ENCODE data around the gene OGT.

The OGT gene

DNA sequence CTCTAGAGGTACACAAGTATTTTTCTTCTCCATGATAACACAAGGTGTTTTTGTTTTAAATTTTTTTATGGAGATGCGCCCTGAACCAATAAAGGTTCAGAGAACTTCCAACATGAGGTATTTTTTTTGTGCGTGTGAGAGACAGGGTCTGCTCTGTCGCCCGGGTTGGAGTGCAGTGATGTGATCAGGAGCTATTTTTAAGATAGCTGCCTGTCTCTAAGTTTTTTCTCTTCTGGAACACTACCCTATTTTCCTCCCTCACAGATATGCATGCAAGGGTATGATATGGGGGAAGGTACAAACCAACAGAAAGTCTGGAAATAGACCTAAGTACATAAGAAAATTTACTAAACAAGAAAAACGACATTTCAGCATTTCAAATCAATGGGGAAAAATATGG is 48.3 kb downstream of the OGT start:
- TF ChIP-seq FOXP2 (optimal IDR thresholded peaks at IDR 0.05; ENCODE audit: borderline replicate concordance, extremely low read depth, extremely low read length, insufficient read depth) (no peak), SIN3A (IDR thresholded peaks at IDR 0.05; ENCODE audit: borderline replicate concordance, insufficient read depth, low read length) (no peak), TAF1 (IDR thresholded peaks at IDR 0.05; ENCODE audit: borderline replicate concordance, insufficient read depth, low read length) (no peak), POLR2AphosphoS5 (IDR thresholded peaks at IDR 0.05; ENCODE audit: low read depth, low read length) (no peak)
- TF ChIP-seq, protein P1, sequence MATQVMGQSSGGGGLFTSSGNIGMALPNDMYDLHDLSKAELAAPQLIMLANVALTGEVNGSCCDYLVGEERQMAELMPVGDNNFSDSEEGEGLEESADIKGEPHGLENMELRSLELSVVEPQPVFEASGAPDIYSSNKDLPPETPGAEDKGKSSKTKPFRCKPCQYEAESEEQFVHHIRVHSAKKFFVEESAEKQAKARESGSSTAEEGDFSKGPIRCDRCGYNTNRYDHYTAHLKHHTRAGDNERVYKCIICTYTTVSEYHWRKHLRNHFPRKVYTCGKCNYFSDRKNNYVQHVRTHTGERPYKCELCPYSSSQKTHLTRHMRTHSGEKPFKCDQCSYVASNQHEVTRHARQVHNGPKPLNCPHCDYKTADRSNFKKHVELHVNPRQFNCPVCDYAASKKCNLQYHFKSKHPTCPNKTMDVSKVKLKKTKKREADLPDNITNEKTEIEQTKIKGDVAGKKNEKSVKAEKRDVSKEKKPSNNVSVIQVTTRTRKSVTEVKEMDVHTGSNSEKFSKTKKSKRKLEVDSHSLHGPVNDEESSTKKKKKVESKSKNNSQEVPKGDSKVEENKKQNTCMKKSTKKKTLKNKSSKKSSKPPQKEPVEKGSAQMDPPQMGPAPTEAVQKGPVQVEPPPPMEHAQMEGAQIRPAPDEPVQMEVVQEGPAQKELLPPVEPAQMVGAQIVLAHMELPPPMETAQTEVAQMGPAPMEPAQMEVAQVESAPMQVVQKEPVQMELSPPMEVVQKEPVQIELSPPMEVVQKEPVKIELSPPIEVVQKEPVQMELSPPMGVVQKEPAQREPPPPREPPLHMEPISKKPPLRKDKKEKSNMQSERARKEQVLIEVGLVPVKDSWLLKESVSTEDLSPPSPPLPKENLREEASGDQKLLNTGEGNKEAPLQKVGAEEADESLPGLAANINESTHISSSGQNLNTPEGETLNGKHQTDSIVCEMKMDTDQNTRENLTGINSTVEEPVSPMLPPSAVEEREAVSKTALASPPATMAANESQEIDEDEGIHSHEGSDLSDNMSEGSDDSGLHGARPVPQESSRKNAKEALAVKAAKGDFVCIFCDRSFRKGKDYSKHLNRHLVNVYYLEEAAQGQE (IDR thresholded peaks at IDR 0.05; ENCODE audit: insufficient read depth in 1 of 2, low read depth in 2 of 2, low read length in 2 of 2), result no peak

DNA sequence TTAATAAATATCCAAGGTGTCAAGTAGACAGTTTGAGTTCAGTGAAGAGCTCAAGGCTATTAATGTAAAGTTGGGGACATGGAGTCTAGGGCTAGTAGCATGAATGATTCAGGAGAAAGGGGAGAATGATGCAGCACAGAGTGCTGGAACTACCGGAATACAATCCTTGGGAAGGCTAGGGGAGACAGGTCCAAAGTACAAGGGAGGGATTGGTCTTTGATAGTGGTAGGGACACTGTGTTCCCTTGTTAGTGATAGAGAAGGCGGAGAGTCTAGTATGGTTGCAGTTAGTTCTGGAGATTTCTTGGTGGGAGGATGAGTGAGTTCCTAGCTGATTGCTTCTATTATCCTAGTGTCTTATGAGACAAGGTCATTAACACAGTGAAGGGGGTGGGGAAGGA is 54.0 kb downstream of the OGT start:
- TF ChIP-seq, protein P1 (IDR thresholded peaks at IDR 0.05; ENCODE audit: insufficient read depth in 1 of 2, low read depth in 2 of 2, low read length in 2 of 2), result no peak
- TF ChIP-seq POLR2AphosphoS5 (IDR thresholded peaks at IDR 0.05; ENCODE audit: low read depth, low read length) (no peak), TAF1 (IDR thresholded peaks at IDR 0.05; ENCODE audit: borderline replicate concordance, insufficient read depth, low read length) (no peak), FOXP2 (optimal IDR thresholded peaks at IDR 0.05; ENCODE audit: borderline replicate concordance, extremely low read depth, extremely low read length, insufficient read depth) (no peak), SIN3A (IDR thresholded peaks at IDR 0.05; ENCODE audit: borderline replicate concordance, insufficient read depth, low read length) (no peak)

DNA sequence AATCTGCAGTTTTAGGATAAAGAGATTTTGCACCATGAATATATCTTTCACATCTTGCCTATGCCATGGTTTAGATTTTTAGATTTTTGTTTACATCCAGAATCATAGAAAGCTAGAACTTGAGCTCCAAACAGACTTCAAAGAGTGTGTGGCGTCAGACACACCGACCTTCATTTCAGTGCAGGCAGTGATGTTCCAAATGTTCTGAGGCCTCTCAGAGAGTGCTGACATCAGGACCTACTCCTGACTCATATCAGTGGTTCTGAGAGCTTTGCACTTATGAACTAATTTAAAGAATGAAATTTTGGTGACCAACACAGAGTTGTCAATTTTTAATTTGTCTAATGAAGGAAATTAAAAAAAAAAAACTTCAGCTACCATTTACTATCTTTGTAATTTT is 67.1 kb downstream of the OGT start:
- TF ChIP-seq FOXP2 (optimal IDR thresholded peaks at IDR 0.05; ENCODE audit: borderline replicate concordance, extremely low read depth, extremely low read length, insufficient read depth), result no peak
- TF ChIP-seq SIN3A (IDR thresholded peaks at IDR 0.05; ENCODE audit: borderline replicate concordance, insufficient read depth, low read length), result no peak
- no peak for TF ChIP-seq TAF1 (IDR thresholded peaks at IDR 0.05; ENCODE audit: borderline replicate concordance, insufficient read depth, low read length)
- TF ChIP-seq POLR2AphosphoS5 (IDR thresholded peaks at IDR 0.05; ENCODE audit: low read depth, low read length), result no peak
- TF ChIP-seq, protein P1 (IDR thresholded peaks at IDR 0.05; ENCODE audit: insufficient read depth in 1 of 2, low read depth in 2 of 2, low read length in 2 of 2), result no peak

DNA sequence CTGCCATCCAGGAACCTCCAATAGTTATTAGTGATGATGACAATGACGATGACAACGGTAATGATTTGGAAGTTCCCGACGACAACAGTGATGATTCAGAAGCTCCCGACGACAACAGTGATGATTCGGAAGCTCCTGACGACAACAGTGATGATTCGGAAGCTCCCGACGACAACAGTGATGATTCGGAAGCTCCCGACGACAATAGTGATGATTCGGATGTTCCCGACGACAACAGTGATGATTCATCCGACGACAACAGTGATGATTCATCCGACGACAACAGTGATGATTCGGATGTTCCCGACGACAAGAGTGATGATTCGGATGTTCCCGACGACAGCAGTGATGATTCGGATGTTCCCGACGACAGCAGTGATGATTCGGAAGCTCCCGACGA is 70.7 kb downstream of the OGT start:
- TF ChIP-seq POLR2AphosphoS5 (IDR thresholded peaks at IDR 0.05; ENCODE audit: low read depth, low read length), result no peak
- TF ChIP-seq TAF1 (IDR thresholded peaks at IDR 0.05; ENCODE audit: borderline replicate concordance, insufficient read depth, low read length), result no peak
- TF ChIP-seq, protein P1 (IDR thresholded peaks at IDR 0.05; ENCODE audit: insufficient read depth in 1 of 2, low read depth in 2 of 2, low read length in 2 of 2), result no peak
- no peak for TF ChIP-seq SIN3A (IDR thresholded peaks at IDR 0.05; ENCODE audit: borderline replicate concordance, insufficient read depth, low read length)
- no peak for TF ChIP-seq FOXP2 (optimal IDR thresholded peaks at IDR 0.05; ENCODE audit: borderline replicate concordance, extremely low read depth, extremely low read length, insufficient read depth)

DNA sequence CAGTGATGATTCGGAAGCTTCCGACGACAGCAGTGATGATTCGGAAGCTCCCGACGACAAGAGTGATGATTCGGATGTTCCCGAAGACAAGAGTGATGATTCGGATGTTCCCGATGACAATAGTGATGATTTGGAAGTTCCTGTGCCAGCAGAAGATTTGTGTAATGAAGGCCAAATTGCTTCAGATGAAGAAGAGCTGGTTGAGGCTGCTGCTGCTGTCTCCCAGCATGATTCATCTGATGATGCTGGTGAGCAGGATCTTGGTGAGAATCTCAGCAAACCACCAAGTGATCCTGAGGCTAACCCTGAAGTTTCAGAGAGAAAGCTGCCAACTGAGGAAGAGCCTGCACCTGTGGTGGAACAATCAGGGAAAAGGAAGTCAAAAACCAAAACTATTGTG is 71.2 kb downstream of the OGT start:
- TF ChIP-seq FOXP2 (optimal IDR thresholded peaks at IDR 0.05; ENCODE audit: borderline replicate concordance, extremely low read depth, extremely low read length, insufficient read depth) (no peak), SIN3A (IDR thresholded peaks at IDR 0.05; ENCODE audit: borderline replicate concordance, insufficient read depth, low read length) (no peak), TAF1 (IDR thresholded peaks at IDR 0.05; ENCODE audit: borderline replicate concordance, insufficient read depth, low read length) (no peak)
- TF ChIP-seq, protein P1 (IDR thresholded peaks at IDR 0.05; ENCODE audit: insufficient read depth in 1 of 2, low read depth in 2 of 2, low read length in 2 of 2), result no peak

Data from PFSK-1 (cell line).